Right cardiac atrium (tissue), 5 donors: ENCODE data around the gene RNPS1. TPM values are rescaled to one million over a fixed set of nuclear protein-coding genes. Genes with fewer than 3 reads are reported as not detected.
A peak's percentile ranks its signal among the peaks of the same experiment; 100 is the strongest.

ENCODE experiments used
- ATAC-seq, 2 donors: fragments of 200-7000 bp; cut with Tn5 transposase; one replicate each; pipeline versions ENCODE4 v1.8.0 to v1.9.1; 2020; ENCODE audit warnings: moderate library complexity in 2 of 2, mild to moderate bottlenecking in 1 of 2
- DNase-seq, 3 donors: peaks; one replicate each; pipeline ENCODE4 v3.0.0-alpha.2; 2020
- H3K27ac ChIP-seq: one replicate; pipeline ENCODE4 v1.5.1; 2013; ENCODE audit warnings: mild to moderate bottlenecking, low read length, control low read depth, moderate library complexity
- H3K27me3 ChIP-seq: one replicate; pipeline ENCODE4 v1.6.1; 2013; ENCODE audit not compliant: control insufficient read depth, insufficient read depth
- H3K4me1 ChIP-seq: one replicate; pipeline ENCODE4 v1.6.1; 2013; ENCODE audit warnings: low read length; ENCODE audit not compliant: control insufficient read depth, insufficient read depth
- H3K4me3 ChIP-seq: one replicate; pipeline ENCODE4 v1.5.1; 2013; ENCODE audit warnings: low read length, control low read depth
- H3K9me3 ChIP-seq: one replicate; pipeline ENCODE4 v1.6.1; 2013; ENCODE audit warnings: low read length; ENCODE audit not compliant: control insufficient read depth
- WGBS: extraction: QIAGEN DNeasy Blood & Tissue Kit; methylation state at CpG from one replicate; pipeline ENCODE4 v1.1.7; 2013; 5-methylcytosine and 5-hydroxymethylcytosine counted together
- intact Hi-C, 4 donors: fragments of 100-400 bp; cut with DNase I; formaldehyde crosslinking; loops; one replicate each; pipeline versions ENCODE4 v1.11.0 to v1.14.0; 2022 to 2023
- polyA plus RNA-seq: library from polyadenylated mRNA; stranded (reverse); fragments of 200-250 nt; gene quantifications from one replicate; pipeline ENCODE4 v1.2.3, GENCODE V29; 2013
- total RNA-seq, 4 donors: library from RNA; stranded (reverse); fragmentation: NEBNext Ultra II Directional; extraction: Animal tissue kit (Norgen Biotek cat#: 25700); gene quantifications; one replicate each; pipeline ENCODE4 v1.2.1, GENCODE V29; 2021
- donor health status: healthy with polysubstance abuse.
- donor health status: DM: no; HTN: yes; CAD: no.
- donor health status: DM: no; HTN: no; CAD: no.
- donor health status: DM: no; HTN: yes; CAD: no; lungs with severe emphysema.
- donor health status: DM: yes; HTN: yes; CAD: no.

Gene RNPS1
- total and polyA plus RNA-seq, 5 donors, result 103 to 114 (median 106) TPM

- Histone ChIP-seq H3K9me3 (no peaks in the 10 kb centered on the region), H3K27me3 (no peaks in the 10 kb centered on the region), H3K4me3 (no peak overlapping the region), H3K4me1 (peaks cover 19% of the 10 kb centered on the region), H3K27ac (no peak overlapping the region)
- WGBS, result 87% methylated on average over 29 of the region's 29 CpGs
- DNase-seq, result peak in 1 of 3 donors; percentile 56
- intact Hi-C loops, result loop anchor here in 1 of 4 donors (10.0 kb wide), 1 partner anchor 55 kb away; the partner anchor contains the start of gene TRAF7
- ATAC-seq, result no peak
These were observed 58.5 kb downstream of the RNPS1 start for GRCh38 chr16:2209258-2210008.

- WGBS, result 93% methylated on average over 9 of the region's 9 CpGs
These were observed 59.2 kb downstream of the RNPS1 start for GRCh38 chr16:2208772-2209171.

GRCh38 chr16:2208308-2208707, 59.6 kb downstream of the RNPS1 start:
- H3K27me3 ChIP-seq, result no peaks in the 10 kb centered on the region
- DNase-seq (peak in 1 of 3 donors; percentile 63), ATAC-seq (no peak)
- 71% methylated on average over 23 of the region's 23 CpGs for WGBS
- intact Hi-C loops, result loop anchor here in 1 of 4 donors (10.0 kb wide), 1 partner anchor 54 kb away; the partner anchor contains the start of gene TRAF7
- H3K4me3 ChIP-seq, result no peak overlapping the region
- no peaks in the 10 kb centered on the region for H3K9me3 ChIP-seq
- H3K27ac ChIP-seq, result no peak overlapping the region
- H3K4me1 ChIP-seq, result peaks cover 17% of the 10 kb centered on the region

More at GRCh38 chr16:2208772-2209171, 59.2 kb downstream of the RNPS1 start:
- Histone ChIP-seq H3K4me3 (no peak overlapping the region), H3K27ac (no peak overlapping the region), H3K27me3 (no peaks in the 10 kb centered on the region), H3K4me1 (peaks cover 18% of the 10 kb centered on the region), H3K9me3 (no peaks in the 10 kb centered on the region)
- ATAC-seq (no peak), DNase-seq (peak in 1 of 3 donors; percentile 58)
- intact Hi-C loops, result loop anchor here in 1 of 4 donors (10.0 kb wide), 1 partner anchor 54 kb away; the partner anchor contains the start of gene TRAF7

GRCh38 chr16:2207872-2208271, 60.1 kb downstream of the RNPS1 start:
- H3K27me3 ChIP-seq, result no peaks in the 10 kb centered on the region
- H3K9me3 ChIP-seq, result no peaks in the 10 kb centered on the region
- ATAC-seq (no peak), DNase-seq (peak in 1 of 3 donors; percentile 41)
- intact Hi-C loops, result loop anchor here in 1 of 4 donors (10.0 kb wide), 1 partner anchor 53 kb away; the partner anchor contains the start of gene TRAF7
- WGBS, result 87% methylated on average over 9 of the region's 9 CpGs
- no peak overlapping the region for H3K4me3 ChIP-seq
- H3K4me1 ChIP-seq, result peaks cover 14% of the 10 kb centered on the region
- no peak overlapping the region for H3K27ac ChIP-seq

- Histone ChIP-seq H3K4me1 (peaks cover 11% of the 10 kb centered on the region), H3K27me3 (no peaks in the 10 kb centered on the region), H3K4me3 (no peak overlapping the region), H3K27ac (no peak overlapping the region), H3K9me3 (no peaks in the 10 kb centered on the region)
- intact Hi-C loops, result loop anchor here in 1 of 4 donors (10.0 kb wide), 1 partner anchor 52 kb away; the partner anchor contains the start of gene TRAF7
- DNase-seq (peak in 2 of 3 donors; percentile 64 to 67), ATAC-seq (no peak)
- 91% methylated on average over 23 of the region's 23 CpGs for WGBS
These were observed 61.0 kb downstream of the RNPS1 start for GRCh38 chr16:2206780-2207433.

DNA sequence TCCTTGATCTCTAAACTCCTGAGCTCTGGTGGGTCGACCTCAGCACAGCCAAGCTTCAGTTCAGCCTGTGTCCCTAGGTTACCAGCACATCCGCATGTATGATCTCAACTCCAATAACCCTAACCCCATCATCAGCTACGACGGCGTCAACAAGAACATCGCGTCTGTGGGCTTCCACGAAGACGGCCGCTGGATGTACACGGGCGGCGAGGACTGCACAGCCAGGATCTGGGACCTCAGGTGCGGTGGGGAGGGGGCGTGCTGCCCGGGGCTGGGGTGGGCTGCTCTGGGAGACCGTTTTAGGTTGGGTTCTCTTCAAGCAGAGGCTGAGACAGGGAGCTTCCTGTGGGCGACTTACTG, 61.5 kb downstream of the RNPS1 start:
- intact Hi-C loops, result loop anchor here in 1 of 4 donors (10.0 kb wide), 1 partner anchor 52 kb away; the partner anchor contains the start of gene TRAF7
- Histone ChIP-seq H3K27me3 (no peaks in the 10 kb centered on the region), H3K27ac (no peak overlapping the region), H3K4me1 (peaks cover 7% of the 10 kb centered on the region), H3K4me3 (no peak overlapping the region), H3K9me3 (no peaks in the 10 kb centered on the region)
- ATAC-seq, result no peak
- peak in 1 of 3 donors; percentile 65 for DNase-seq
- WGBS, result 81% methylated on average over 18 of the region's 18 CpGs

DNA sequence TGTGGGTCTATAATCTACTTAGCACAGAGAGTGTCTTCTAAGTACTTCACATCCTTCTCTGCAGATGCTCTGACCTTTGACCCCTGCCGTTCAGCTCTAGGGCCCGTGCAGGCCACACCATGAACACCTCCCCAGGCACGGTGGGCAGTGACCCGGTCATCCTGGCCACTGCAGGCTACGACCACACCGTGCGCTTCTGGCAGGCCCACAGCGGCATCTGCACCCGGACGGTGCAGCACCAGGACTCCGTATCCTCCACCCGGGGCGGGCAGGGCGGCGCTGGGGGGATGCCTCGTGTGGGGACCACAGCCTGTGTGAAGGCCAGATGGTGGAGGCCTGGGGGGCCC, 62.0 kb downstream of the RNPS1 start:
- ATAC-seq (peak; percentile 11 to 16), DNase-seq (peak in 1 of 3 donors; percentile 80)
- Histone ChIP-seq H3K4me3 (peak overlapping the region; percentile 77), H3K27ac (peak overlapping the region; percentile 28), H3K27me3 (no peaks in the 10 kb centered on the region), H3K9me3 (no peaks in the 10 kb centered on the region), H3K4me1 (peaks cover 7% of the 10 kb centered on the region)
- 5% methylated on average over 16 of the region's 16 CpGs for WGBS
- intact Hi-C loops, result loop anchor here in 1 of 4 donors (10.0 kb wide), 1 partner anchor 51 kb away; the partner anchor contains the start of gene TRAF7

DNA sequence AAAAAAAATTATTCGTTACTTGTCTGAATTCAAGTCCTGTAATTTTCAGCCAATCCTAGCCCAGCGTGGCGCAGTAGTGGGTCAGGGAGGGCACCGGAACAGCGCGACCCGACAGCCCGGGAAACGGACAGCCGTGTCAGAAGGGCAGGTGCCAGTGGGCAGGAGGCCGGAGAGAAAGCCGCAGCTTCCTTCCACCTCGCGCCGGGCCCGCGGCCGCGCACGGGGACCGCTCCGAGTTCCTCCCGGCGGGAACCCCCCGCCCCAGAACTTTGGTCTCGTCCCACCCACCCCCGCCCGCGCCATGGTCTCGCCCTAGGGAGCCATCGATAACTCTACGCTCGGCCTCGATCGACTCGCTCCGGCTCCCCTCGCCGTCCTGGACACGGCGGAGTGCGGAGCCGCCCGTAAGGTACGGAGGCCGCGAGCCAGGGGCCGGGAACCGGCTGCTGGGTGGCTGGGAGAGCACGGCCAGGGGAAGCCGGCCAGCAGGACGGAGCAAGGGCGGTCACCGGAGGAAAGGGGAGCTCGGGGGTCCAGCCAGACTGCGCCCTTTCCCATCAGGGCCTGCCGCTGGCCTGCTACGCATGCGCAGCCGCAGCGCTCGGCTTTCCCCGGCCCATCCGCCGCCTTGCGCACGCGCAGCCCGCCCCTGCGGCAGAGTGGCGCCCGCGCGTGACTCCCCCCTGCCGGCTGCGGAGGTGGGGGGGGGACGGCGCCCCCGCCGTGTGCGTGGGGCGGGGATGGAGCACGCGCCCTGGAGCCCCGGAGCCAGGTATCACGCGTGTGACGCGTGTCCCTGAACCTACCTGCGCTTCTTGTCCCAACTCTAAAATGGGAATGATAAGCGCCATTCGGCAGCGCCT, 62.6 kb downstream of the RNPS1 start, which contains the start of gene MLST8:
Gene MLST8 (plus strand): TSS at position 351 of the 863 bp plus-strand sequence. CDS start 632 bp downstream, outside the sequence.
- WGBS, result under 1% methylated on average over 93 of the region's 93 CpGs
- peak; percentile 84 to 85 for ATAC-seq
- Histone ChIP-seq H3K27ac (peak within 1 kb of the TSS; percentile 99), H3K9me3 (no peaks in the 10 kb centered on the region), H3K4me3 (peak within 1 kb of the TSS; percentile 77), H3K4me1 (peaks cover 7% of the 10 kb centered on the region), H3K27me3 (no peaks in the 10 kb centered on the region)
- intact Hi-C loops, result loop anchor here in 1 of 4 donors (10.0 kb wide), 1 partner anchor 51 kb away; the partner anchor contains the start of gene TRAF7
- peak; percentile 89 to 96 (median 96) for DNase-seq

GRCh38 chr16:2204416-2205103, 63.4 kb downstream of the RNPS1 start:
- peak overlapping the region; percentile 99 for H3K27ac ChIP-seq
- H3K4me3 ChIP-seq, result peak overlapping the region; percentile 77
- WGBS, result 76% methylated on average over 13 of the region's 13 CpGs
- intact Hi-C loops, result loop anchor here in 1 of 4 donors (10.0 kb wide), 1 partner anchor 50 kb away; the partner anchor contains the start of gene TRAF7
- DNase-seq, result no peak
- H3K4me1 ChIP-seq, result peaks cover 7% of the 10 kb centered on the region
- no peaks in the 10 kb centered on the region for H3K9me3 ChIP-seq
- no peaks in the 10 kb centered on the region for H3K27me3 ChIP-seq
- peak in 1 of 2 donors; percentile 1 for ATAC-seq
